ENCODE data around the gene GFAP. TPM values are rescaled to one million over a fixed set of nuclear protein-coding genes. Genes with fewer than 3 reads are reported as not detected.

The GFAP gene
- total and polyA plus RNA-seq, 8 donors, result 0.12 to 2.2 (median 0.85) TPM

DNA sequence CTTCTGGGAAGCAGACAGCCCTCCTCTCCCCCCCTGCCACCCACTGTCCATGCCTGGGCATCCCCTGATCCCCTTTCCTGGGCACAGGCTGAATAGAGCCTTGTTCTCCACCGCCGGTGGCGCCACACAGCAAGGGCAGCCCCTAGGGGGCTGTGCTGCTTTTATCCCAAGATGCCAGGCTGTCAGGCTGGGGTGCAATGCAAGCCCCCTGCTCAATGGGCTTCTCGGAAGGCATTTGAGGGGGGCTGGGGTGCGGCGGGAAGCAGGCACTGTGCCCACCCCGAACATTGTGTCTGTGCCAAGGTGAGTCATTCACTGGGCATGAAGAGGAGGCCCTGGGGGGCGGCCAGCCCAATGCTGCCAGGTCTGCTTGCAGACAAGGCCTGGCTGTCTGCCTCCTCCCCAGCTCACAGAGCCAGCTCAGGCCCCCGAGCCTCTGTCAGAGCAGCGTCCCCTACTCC lies 1.5 kb upstream of the GFAP start:
- Histone ChIP-seq H3K36me3 (no peaks in the 10 kb centered on the region), H3K4me1 (no peaks in the 10 kb centered on the region), H3K4me3 (no peak overlapping the region), H3K27ac (peak overlapping the region; percentile 65 to 81 (median 68)), H3K27me3 (no peaks in the 10 kb centered on the region), H3K9me3 (no peaks in the 10 kb centered on the region)
- peak; percentile 55 to 72 (median 65) for ATAC-seq
- peak in 5 of 6 donors; percentile 43 to 90 (median 72) for DNase-seq
- intact Hi-C loops (cut with DNase I), result loop anchor here in 1 of 3 donors (10.0 kb wide), 1 partner anchor 178 kb away; no protein-coding TSS in a partner anchor
- 48 to 49% methylated on average over 10 of the region's 10 CpGs for WGBS, 2 donors
- FAIRE-seq, result no peak
- TF ChIP-seq, protein P1, sequence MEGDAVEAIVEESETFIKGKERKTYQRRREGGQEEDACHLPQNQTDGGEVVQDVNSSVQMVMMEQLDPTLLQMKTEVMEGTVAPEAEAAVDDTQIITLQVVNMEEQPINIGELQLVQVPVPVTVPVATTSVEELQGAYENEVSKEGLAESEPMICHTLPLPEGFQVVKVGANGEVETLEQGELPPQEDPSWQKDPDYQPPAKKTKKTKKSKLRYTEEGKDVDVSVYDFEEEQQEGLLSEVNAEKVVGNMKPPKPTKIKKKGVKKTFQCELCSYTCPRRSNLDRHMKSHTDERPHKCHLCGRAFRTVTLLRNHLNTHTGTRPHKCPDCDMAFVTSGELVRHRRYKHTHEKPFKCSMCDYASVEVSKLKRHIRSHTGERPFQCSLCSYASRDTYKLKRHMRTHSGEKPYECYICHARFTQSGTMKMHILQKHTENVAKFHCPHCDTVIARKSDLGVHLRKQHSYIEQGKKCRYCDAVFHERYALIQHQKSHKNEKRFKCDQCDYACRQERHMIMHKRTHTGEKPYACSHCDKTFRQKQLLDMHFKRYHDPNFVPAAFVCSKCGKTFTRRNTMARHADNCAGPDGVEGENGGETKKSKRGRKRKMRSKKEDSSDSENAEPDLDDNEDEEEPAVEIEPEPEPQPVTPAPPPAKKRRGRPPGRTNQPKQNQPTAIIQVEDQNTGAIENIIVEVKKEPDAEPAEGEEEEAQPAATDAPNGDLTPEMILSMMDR (IDR thresholded peaks at IDR 0.05), result no peak

DNA sequence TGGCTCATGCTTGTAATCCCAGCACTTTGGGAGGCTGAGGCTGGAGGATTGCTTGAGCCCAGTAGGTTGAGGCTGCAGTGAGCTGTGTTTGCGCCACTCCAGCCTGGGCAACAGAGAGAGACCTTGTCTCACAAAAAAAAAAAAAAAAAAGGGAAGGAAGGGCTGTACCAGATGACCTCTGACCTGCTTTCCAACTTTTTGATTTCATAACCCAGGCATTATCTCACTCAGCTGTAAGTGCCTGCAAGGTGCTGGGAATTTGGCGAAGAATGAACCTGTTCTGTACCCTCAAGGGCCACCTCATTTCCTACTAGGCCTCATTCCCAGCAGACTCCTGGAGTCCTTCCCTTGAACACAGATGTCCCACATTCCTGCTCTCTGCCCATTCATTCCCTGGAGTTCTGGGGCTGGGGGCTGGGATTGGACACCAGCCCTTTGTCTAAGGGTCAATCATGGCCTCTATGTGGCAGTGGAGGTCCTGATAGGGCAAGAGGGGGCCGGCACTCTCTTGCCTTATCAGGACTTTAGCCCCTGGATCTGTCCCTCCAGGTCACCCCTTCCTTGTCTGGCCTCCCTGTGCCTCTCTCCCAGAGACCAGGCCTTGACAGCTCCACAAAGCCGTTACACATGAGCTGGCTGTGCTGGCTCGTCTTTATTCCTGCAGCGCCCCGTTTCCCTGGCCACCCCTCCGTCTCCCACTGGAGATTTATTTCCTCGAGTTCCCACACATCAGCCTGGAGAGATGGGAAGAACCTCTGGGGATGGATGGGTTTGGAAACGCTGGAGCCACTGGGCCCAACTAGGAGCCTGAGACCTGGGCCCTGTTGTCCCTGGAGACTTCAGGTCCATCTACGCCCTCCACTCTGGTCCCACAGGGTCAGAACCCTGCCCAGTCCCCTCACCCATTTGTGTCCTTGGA lies 821 bp upstream of the GFAP start:
- FAIRE-seq (no peak), DNase-seq (no peak), ATAC-seq (peak in 2 of 4 donors; percentile 6 to 8)
- H3K27me3 ChIP-seq, result no peaks in the 10 kb centered on the region
- H3K9me3 ChIP-seq, result no peaks in the 10 kb centered on the region
- H3K27ac ChIP-seq, result peak overlapping the region; percentile 65 to 81 (median 68)
- intact Hi-C loops (cut with DNase I), result loop anchor here in 1 of 3 donors (10.0 kb wide), 1 partner anchor 179 kb away; no protein-coding TSS in a partner anchor
- TF ChIP-seq, protein P1 (IDR thresholded peaks at IDR 0.05), result no peak
- H3K4me1 ChIP-seq, result peaks cover 0 to 2% (median 0%) of the 10 kb centered on the region in 3 donors
- 62 to 65% methylated on average over 11 of the region's 11 CpGs for WGBS, 2 donors
- no peaks in the 10 kb centered on the region for H3K36me3 ChIP-seq
- H3K4me3 ChIP-seq, result no peak overlapping the region

DNA sequence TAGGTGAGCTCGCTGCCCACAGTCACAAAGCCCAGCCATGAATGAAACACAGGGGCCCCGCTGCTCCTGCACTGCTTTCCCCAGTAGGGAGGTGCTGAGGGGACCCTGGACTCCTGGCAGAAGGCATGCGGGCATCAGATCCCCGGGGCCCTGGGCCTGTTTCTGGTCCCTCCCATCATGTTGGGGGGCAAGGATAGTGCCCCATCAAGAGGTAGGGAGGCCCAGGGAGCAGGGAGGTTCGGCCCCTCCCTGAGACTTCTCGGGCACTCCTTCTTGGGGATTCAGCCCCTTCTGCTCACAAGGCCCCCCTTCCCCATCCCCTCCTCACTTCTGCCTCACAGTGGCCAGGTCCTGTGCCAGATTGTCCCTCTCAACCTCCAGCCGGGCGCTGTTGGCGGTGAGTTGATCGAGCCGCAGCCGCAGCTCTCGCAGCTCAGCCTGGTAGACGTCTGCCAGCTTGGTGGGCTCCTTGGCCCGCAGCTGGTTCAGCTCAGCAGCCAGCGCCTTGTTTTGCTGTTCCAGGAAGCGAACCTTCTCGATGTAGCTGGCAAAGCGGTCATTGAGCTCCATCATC lies 515 bp downstream of the GFAP start:
- peak in 1 of 6 donors; percentile 54 for DNase-seq
- FAIRE-seq, result no peak
- intact Hi-C loops (cut with DNase I), result loop anchor here in 1 of 3 donors (10.0 kb wide), 1 partner anchor 180 kb away; no protein-coding TSS in a partner anchor
- H3K27ac ChIP-seq, result peak overlapping the region in 1 of 4 donors; percentile 81
- no peak overlapping the region for H3K4me3 ChIP-seq
- H3K36me3 ChIP-seq, result no peaks in the 10 kb centered on the region
- H3K4me1 ChIP-seq, result peaks cover 0 to 4% (median 0%) of the 10 kb centered on the region in 3 donors
- no peaks in the 10 kb centered on the region for H3K27me3 ChIP-seq
- H3K9me3 ChIP-seq, result no peaks in the 10 kb centered on the region
- TF ChIP-seq, protein P1 (IDR thresholded peaks at IDR 0.05), result no peak
- WGBS, 2 donors, result 75 to 83% methylated on average over 18 to 19 of the region's 19 CpGs
- ATAC-seq, result no peak

DNA sequence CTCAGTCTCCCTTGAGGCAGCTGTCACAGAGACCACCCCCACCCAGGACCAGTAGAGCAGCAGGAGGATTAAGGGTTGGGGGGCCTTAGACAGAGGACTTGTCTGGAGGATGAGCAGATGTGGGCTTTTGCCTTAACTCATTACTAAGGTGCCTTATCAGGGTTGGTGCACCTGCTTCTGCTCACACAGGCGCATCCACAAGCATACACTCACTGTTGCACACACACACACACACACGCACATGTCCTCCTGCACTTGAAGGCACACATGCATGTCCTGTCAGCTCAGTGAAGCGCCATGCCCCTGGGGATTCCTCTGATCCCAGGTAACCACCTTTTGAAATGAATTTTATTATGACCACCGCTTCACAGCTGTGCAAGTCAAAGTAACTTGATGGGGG lies 1.2 kb downstream of the GFAP start:
- ATAC-seq, result no peak
- no peak for DNase-seq
- Histone ChIP-seq H3K4me3 (no peak overlapping the region), H3K9me3 (no peaks in the 10 kb centered on the region), H3K27me3 (no peaks in the 10 kb centered on the region), H3K4me1 (peaks cover 0 to 4% (median 0%) of the 10 kb centered on the region in 3 donors), H3K27ac (no peak overlapping the region), H3K36me3 (no peaks in the 10 kb centered on the region)
- whole genome bisulfite sequencing, 2 donors, result 68 to 74% methylated on average over 4 of the region's 4 CpGs
- TF ChIP-seq, protein P1 (IDR thresholded peaks at IDR 0.05), result no peak
- no peak for FAIRE-seq
- intact Hi-C loops (cut with DNase I), result loop anchor here in 1 of 3 donors (10.0 kb wide), 1 partner anchor 181 kb away; no protein-coding TSS in a partner anchor
